ENCODE data around the gene PCP4.

DNA sequence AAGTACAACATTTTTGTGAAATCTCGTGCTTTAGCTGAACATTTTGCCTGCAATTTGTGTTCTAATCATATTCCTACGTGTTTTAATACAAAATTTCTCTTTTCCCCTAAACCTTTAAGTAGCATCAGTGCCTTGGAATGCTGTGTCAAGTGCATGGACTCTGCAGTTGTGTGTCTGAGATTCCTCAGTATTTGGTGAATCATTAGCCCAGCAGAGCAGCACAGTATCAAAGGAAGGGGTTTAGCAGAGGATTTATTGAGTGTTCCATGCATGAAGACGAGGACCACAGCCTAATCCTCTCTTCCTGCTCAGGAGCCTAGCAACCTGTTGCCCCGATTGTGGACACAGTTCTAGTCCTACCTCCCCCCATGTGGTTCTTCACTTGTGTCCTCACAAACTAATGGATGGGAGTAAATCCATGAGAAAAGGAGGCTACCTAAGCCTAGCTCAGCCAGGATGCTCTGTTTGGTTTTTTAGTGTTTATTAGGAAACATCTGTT, 29.3 kb upstream of the PCP4 start:
- TF ChIP-seq, protein P1, sequence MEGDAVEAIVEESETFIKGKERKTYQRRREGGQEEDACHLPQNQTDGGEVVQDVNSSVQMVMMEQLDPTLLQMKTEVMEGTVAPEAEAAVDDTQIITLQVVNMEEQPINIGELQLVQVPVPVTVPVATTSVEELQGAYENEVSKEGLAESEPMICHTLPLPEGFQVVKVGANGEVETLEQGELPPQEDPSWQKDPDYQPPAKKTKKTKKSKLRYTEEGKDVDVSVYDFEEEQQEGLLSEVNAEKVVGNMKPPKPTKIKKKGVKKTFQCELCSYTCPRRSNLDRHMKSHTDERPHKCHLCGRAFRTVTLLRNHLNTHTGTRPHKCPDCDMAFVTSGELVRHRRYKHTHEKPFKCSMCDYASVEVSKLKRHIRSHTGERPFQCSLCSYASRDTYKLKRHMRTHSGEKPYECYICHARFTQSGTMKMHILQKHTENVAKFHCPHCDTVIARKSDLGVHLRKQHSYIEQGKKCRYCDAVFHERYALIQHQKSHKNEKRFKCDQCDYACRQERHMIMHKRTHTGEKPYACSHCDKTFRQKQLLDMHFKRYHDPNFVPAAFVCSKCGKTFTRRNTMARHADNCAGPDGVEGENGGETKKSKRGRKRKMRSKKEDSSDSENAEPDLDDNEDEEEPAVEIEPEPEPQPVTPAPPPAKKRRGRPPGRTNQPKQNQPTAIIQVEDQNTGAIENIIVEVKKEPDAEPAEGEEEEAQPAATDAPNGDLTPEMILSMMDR (IDR thresholded peaks at IDR 0.05; ENCODE audit: extremely low read depth in 1 of 2, insufficient read depth in 1 of 2, low read depth in 1 of 2, low read length in 2 of 2) = no peak
- no peak for TF ChIP-seq POLR2A (IDR thresholded peaks at IDR 0.05; ENCODE audit: low read depth, low read length)

Measured in endothelial cell of umbilical vein (primary cell).